A549 (cell line): Measurements from ENCODE around the gene ITGA5. TPM values are rescaled to one million over a fixed set of nuclear protein-coding genes. Genes with fewer than 3 reads are reported as not detected.

Source experiments
- ATAC-seq, 2 experiments: fragments of 200-7000 bp in 1 of 2; fragments of >200 bp in 1 of 2; cut with Nextera tagmentation in 1 of 2; cut with Tn5 transposase in 1 of 2; 3 replicates each; pipeline versions ENCODE4 v1.8.0 to v1.9.1; 2018 to 2020; ENCODE audit warnings: mild to moderate bottlenecking in 1 of 2, moderate library complexity in 1 of 2
- CTCF ChIA-PET: fragments of 300-600 bp; sonication (Branson Sonifier 250); formaldehyde crosslinking; extraction: SDS; loops from one replicate; lab custom pipeline; 2021; ENCODE audit warnings: antibody characterized with exemption, inconsistent platforms; lab: Yijun Ruan, JAX
- POLR2A ChIA-PET: fragments of 350-600 bp; formaldehyde crosslinking; extraction: SDS; loops from one replicate; lab custom pipeline; 2021; ENCODE audit warnings: antibody characterized with exemption, inconsistent platforms; lab: Yijun Ruan, JAX
- DNase-seq, 2 experiments: peaks; one replicate each; pipeline versions ENCODE4 v3.0.0 to v3.0.0-alpha.2; 2011 to 2016; ENCODE audit warnings: low read depth in 1 of 2, low spot score in 1 of 2
- FAIRE-seq: peaks from 2 replicates; lab custom pipeline; 2011; peaks lifted over from hg19 to GRCh38; lab: Jason Lieb, UNC
- H3K27ac ChIP-seq, 2 experiments: fragments of >200 bp; sonication (Bioruptor Twin); formaldehyde crosslinking; 3 replicates each; pipeline ENCODE4 v1.5.1; 2016 to 2017
- H3K4me1 ChIP-seq: fragments of >200 bp; sonication (Bioruptor Twin); formaldehyde crosslinking; 3 replicates; pipeline ENCODE4 v1.6.1; 2016
- H3K4me2 ChIP-seq: fragments of >200 bp; sonication (Bioruptor Twin); formaldehyde crosslinking; 3 replicates; pipeline ENCODE4 v1.6.1; 2016
- H3K4me3 ChIP-seq: fragments of >200 bp; sonication (Bioruptor Twin); formaldehyde crosslinking; 3 replicates; pipeline ENCODE4 v1.5.1; 2016
- H3K9me3 ChIP-seq: fragments of >200 bp; sonication (Bioruptor Twin); formaldehyde crosslinking; 3 replicates; pipeline ENCODE4 v1.6.1; 2016
- BHLHE40 ChIP-seq: IDR thresholded peaks from 2 replicates; pipeline ENCODE4 v1.6.1; 2012; ENCODE audit warnings: low read depth, low read length, inconsistent platforms
- CBX2 ChIP-seq: fragments of 200-600 bp; sonication (generic); IDR thresholded peaks from 2 replicates; pipeline ENCODE4 v1.6.1; 2016; ENCODE audit warnings: low read depth, mild to moderate bottlenecking, borderline replicate concordance
- CEBPB ChIP-seq, 2 experiments: fragments of >200 bp in 1 of 2; sonication (Bioruptor Twin) in 1 of 2; formaldehyde crosslinking in 1 of 2; IDR thresholded peaks; 2 replicates each; pipeline ENCODE4 v1.6.1; 2012 to 2016
- EHF ChIP-seq: fragments of 250-450 bp; sonication (Bioruptor Pico); IDR thresholded peaks from 2 replicates; pipeline ENCODE4 v1.5.0; 2020; ENCODE audit warnings: mild to moderate bottlenecking
- EHMT2 ChIP-seq: fragments of 200-600 bp; sonication (generic); IDR thresholded peaks from 2 replicates; pipeline ENCODE4 v1.6.1; 2016; ENCODE audit warnings: antibody characterized with exemption, low read depth, mild to moderate bottlenecking, moderate library complexity
- ESRRA ChIP-seq: fragments of 150-350 bp; IDR thresholded peaks from 2 replicates; pipeline ENCODE4 v1.6.1; 2014; ENCODE audit warnings: mild to moderate bottlenecking, low read length, borderline replicate concordance
- HOXB13 ChIP-seq: fragments of 250-450 bp; sonication (Bioruptor Pico); IDR thresholded peaks from 2 replicates; pipeline ENCODE4 v1.5.0; 2020; ENCODE audit warnings: low read depth, mild to moderate bottlenecking, moderate library complexity
- KDM5A ChIP-seq: fragments of 200-600 bp; sonication (generic); IDR thresholded peaks from 2 replicates; pipeline ENCODE4 v1.6.1; 2016; ENCODE audit warnings: antibody characterized with exemption, mild to moderate bottlenecking
- MAFK ChIP-seq: fragments of 450-650 bp; IDR thresholded peaks from 2 replicates; pipeline ENCODE4 v1.6.1; 2014; ENCODE audit not compliant: partially characterized antibody
- MAZ ChIP-seq: fragments of 150-350 bp; IDR thresholded peaks from 2 replicates; pipeline ENCODE4 v1.6.1; 2014; ENCODE audit warnings: antibody characterized with exemption, low read depth, low read length, borderline replicate concordance
- MYC ChIP-seq: IDR thresholded peaks from 2 replicates; pipeline ENCODE4 v1.6.1; 2012; ENCODE audit warnings: mild to moderate bottlenecking, inconsistent platforms, low read length, improper control_type of control experiment, borderline replicate concordance
- NFE2L2 ChIP-seq: fragments of 150-350 bp; conservative IDR thresholded peaks from 2 replicates; pipeline ENCODE4 v1.6.1; 2014; ENCODE audit warnings: low read length
- NPAS2 ChIP-seq: fragments of 250-450 bp; sonication (Bioruptor Pico); IDR thresholded peaks from 2 replicates; pipeline ENCODE4 v1.8.0; 2022; ENCODE audit warnings: mild to moderate bottlenecking, moderate library complexity, borderline replicate concordance
- PHF8 ChIP-seq: fragments of 200-600 bp; sonication (generic); IDR thresholded peaks from 2 replicates; pipeline ENCODE4 v1.6.1; 2016; ENCODE audit warnings: low read depth, mild to moderate bottlenecking, antibody characterized with exemption, moderate library complexity, borderline replicate concordance
- POLR2A ChIP-seq: IDR thresholded peaks from 2 replicates; pipeline ENCODE4 v1.6.1; 2012; ENCODE audit warnings: mild to moderate bottlenecking, low read length
- RARB ChIP-seq: fragments of 250-450 bp; sonication (Bioruptor Pico); IDR thresholded peaks from 2 replicates; pipeline ENCODE4 v1.8.0; 2021; ENCODE audit warnings: mild to moderate bottlenecking, moderate library complexity
- RFX5 ChIP-seq: fragments of 450-650 bp; IDR thresholded peaks from 2 replicates; pipeline ENCODE4 v1.7.1; 2014; ENCODE audit warnings: antibody characterized with exemption, mild to moderate bottlenecking, moderate library complexity
- RNF2 ChIP-seq: fragments of 200-600 bp; sonication (generic); IDR thresholded peaks from 2 replicates; pipeline ENCODE4 v1.6.1; 2016; ENCODE audit warnings: low read depth, mild to moderate bottlenecking, antibody characterized with exemption, moderate library complexity, borderline replicate concordance
- TFCP2L1 ChIP-seq: fragments of 250-450 bp; sonication (Bioruptor Pico); IDR thresholded peaks from 2 replicates; pipeline ENCODE4 v1.5.0; 2021; ENCODE audit warnings: mild to moderate bottlenecking
- ZC3H11A ChIP-seq: fragments of 450-650 bp; IDR thresholded peaks from 2 replicates; pipeline ENCODE4 v1.6.1; 2014; ENCODE audit warnings: antibody characterized with exemption, mild to moderate bottlenecking
- ZFP36 ChIP-seq: fragments of 450-650 bp; IDR thresholded peaks from 2 replicates; pipeline ENCODE4 v1.6.1; 2014; ENCODE audit warnings: borderline replicate concordance; ENCODE audit not compliant: partially characterized antibody
- ZSCAN20 ChIP-seq: fragments of 250-450 bp; sonication (Bioruptor Pico); IDR thresholded peaks from 2 replicates; pipeline ENCODE4 v1.8.0; 2022; ENCODE audit warnings: mild to moderate bottlenecking, moderate library complexity
- WGBS: methylation state at CpG from one replicate; pipeline ENCODE4 v1.1.6; 2017; ENCODE audit errors: missing lambda C conversion rate; 5-methylcytosine and 5-hydroxymethylcytosine counted together
- polyA plus RNA-seq, 4 experiments: library from polyadenylated mRNA; depleted of rRNA in 3 of 4; stranded (reverse); fragments of >200 nt; fragmentation: RNase III in 1 of 4; extraction: RNeasy Plus Mini Kit Qiagen cat#74134 plus additional on column Dnase treatment in 1 of 4; gene quantifications; 2 replicates in 3 of 4; 3 replicates in 1 of 4; pipeline ENCODE4 v1.2.3, GENCODE V29; 2011 to 2017
- TF ChIP-seq, protein P1 (sequence below): fragments of >200 bp; sonication (Bioruptor Twin); formaldehyde crosslinking; IDR thresholded peaks from 2 replicates; pipeline ENCODE4 v1.6.1; 2016
- TF ChIP-seq, protein P2 (sequence below): fragments of 450-650 bp; IDR thresholded peaks from 2 replicates; pipeline ENCODE4 v1.6.1; 2014; ENCODE audit warnings: antibody characterized with exemption
- TF ChIP-seq, protein P3 (sequence below): fragments of 200-600 bp; sonication (generic); IDR thresholded peaks from 2 replicates; pipeline ENCODE4 v1.6.1; 2016; ENCODE audit warnings: antibody characterized with exemption, mild to moderate bottlenecking, moderate library complexity
- TF ChIP-seq, protein P4 (sequence below): fragments of 250-450 bp; sonication (Bioruptor Pico); IDR thresholded peaks from 2 replicates; pipeline ENCODE4 v1.5.0; 2020; ENCODE audit warnings: low read depth, mild to moderate bottlenecking, moderate library complexity
- TF ChIP-seq, protein P5 (sequence below): IDR thresholded peaks from 2 replicates; pipeline ENCODE4 v1.6.1; 2012; ENCODE audit warnings: low read depth, borderline replicate concordance
- TF ChIP-seq, protein P6 (sequence below): IDR thresholded peaks from 2 replicates; pipeline ENCODE4 v1.6.1; 2012

The ITGA5 gene
- polyA plus RNA-seq, 2 of the 4 experiments (the other 2 are of a cell fraction) = 27.2 to 31.7 TPM

DNA sequence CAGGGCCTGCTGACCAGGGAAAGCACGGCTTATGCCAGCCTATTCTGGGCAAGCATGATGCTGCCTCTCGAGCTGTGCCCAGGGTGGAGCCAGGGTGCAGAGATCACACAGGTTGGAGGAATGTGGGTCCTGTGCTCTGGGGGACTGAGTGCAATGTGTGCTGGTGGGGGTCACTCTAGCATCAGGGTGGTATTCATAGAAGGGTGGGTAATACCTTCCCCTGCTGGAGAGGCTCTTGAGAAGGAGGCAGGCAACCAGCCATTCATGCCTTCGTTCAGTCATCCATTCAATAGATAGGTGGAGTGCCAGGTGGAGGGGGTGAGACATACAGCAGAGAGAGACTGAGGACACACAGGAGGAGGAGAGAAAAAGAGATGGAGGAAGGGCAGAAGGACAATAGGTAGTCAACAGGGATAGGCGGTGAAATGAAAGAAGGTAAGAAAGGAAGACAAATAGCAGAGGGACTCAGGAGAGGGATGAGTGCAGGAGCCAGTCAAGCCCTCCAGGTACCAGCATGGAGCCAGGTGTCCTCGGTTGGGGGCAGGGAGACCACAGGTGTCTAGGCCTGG is 29.4 kb downstream of the ITGA5 start:
- WGBS = 89% methylated on average over 5 of the region's 5 CpGs
- DNase-seq = no peak
- POLR2A ChIA-PET = no interaction called here
- FAIRE-seq = no peak
- Histone ChIP-seq H3K4me3 (no peak overlapping the region), H3K9me3 (no peaks in the 10 kb centered on the region)
- no peak for TF ChIP-seq NFE2L2
- no peak for TF ChIP-seq TFCP2L1 (CRISPR knock-in tag)
- no peak for TF ChIP-seq ZC3H11A
- TF ChIP-seq CEBPB (IDR thresholded peaks at IDR 0.05) = no peak
- TF ChIP-seq, protein P1, sequence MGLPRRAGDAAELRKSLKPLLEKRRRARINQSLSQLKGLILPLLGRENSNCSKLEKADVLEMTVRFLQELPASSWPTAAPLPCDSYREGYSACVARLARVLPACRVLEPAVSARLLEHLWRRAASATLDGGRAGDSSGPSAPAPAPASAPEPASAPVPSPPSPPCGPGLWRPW = no peak
- TF ChIP-seq, protein P2, sequence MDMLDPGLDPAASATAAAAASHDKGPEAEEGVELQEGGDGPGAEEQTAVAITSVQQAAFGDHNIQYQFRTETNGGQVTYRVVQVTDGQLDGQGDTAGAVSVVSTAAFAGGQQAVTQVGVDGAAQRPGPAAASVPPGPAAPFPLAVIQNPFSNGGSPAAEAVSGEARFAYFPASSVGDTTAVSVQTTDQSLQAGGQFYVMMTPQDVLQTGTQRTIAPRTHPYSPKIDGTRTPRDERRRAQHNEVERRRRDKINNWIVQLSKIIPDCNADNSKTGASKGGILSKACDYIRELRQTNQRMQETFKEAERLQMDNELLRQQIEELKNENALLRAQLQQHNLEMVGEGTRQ = no peak
- no peak for TF ChIP-seq CBX2
- TF ChIP-seq PHF8 = no peak
- no peak for TF ChIP-seq ESRRA
- TF ChIP-seq RNF2 = no peak
- TF ChIP-seq, protein P3, sequence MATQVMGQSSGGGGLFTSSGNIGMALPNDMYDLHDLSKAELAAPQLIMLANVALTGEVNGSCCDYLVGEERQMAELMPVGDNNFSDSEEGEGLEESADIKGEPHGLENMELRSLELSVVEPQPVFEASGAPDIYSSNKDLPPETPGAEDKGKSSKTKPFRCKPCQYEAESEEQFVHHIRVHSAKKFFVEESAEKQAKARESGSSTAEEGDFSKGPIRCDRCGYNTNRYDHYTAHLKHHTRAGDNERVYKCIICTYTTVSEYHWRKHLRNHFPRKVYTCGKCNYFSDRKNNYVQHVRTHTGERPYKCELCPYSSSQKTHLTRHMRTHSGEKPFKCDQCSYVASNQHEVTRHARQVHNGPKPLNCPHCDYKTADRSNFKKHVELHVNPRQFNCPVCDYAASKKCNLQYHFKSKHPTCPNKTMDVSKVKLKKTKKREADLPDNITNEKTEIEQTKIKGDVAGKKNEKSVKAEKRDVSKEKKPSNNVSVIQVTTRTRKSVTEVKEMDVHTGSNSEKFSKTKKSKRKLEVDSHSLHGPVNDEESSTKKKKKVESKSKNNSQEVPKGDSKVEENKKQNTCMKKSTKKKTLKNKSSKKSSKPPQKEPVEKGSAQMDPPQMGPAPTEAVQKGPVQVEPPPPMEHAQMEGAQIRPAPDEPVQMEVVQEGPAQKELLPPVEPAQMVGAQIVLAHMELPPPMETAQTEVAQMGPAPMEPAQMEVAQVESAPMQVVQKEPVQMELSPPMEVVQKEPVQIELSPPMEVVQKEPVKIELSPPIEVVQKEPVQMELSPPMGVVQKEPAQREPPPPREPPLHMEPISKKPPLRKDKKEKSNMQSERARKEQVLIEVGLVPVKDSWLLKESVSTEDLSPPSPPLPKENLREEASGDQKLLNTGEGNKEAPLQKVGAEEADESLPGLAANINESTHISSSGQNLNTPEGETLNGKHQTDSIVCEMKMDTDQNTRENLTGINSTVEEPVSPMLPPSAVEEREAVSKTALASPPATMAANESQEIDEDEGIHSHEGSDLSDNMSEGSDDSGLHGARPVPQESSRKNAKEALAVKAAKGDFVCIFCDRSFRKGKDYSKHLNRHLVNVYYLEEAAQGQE = no peak
- no peak for TF ChIP-seq EHF (CRISPR knock-in tag)
- TF ChIP-seq HOXB13 (CRISPR knock-in tag) = no peak
- TF ChIP-seq ZFP36 = no peak
- TF ChIP-seq, protein P4, sequence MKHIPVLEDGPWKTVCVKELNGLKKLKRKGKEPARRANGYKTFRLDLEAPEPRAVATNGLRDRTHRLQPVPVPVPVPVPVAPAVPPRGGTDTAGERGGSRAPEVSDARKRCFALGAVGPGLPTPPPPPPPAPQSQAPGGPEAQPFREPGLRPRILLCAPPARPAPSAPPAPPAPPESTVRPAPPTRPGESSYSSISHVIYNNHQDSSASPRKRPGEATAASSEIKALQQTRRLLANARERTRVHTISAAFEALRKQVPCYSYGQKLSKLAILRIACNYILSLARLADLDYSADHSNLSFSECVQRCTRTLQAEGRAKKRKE (CRISPR knock-in tag) = no peak
- TF ChIP-seq RARB (CRISPR knock-in tag) = no peak
- TF ChIP-seq, all 56 proteins: peak for 0
- CTCF ChIA-PET = interaction anchor here (1.1 to 2.0 kb wide), 2 partner anchors 9 to 19 kb away, joined by 4 to 7 read pairs; no protein-coding TSS in a partner anchor
- H3K4me2 ChIP-seq = no peak overlapping the region; the same call in 2 of the 3 replicates
- H3K4me1 ChIP-seq = peaks cover 15% of the 10 kb centered on the region; the same call in 2 of the 3 replicates
- H3K27ac ChIP-seq = no peak overlapping the region
- no peak for ATAC-seq

DNA sequence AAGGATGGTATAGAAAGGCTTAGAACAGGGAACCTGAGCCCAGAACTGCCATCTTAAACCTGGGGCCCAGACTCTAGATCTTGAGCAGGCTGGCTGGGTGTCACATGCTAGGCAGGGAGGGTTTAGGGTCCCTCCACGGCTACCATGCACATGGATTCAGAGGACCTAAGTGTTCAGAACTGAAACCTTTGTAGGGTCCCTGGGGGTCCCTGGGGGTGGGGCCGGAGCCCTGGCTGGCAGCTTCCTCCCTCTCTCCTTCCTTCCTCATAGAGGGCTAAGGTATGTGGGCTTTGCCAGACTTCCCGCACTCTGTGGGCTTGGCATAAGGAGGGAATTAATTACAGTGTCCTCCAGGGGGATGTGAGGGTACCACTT is 29.9 kb downstream of the ITGA5 start:
- DNase-seq = no peak
- no peak for FAIRE-seq
- no peaks in the 10 kb centered on the region for H3K9me3 ChIP-seq
- no peak overlapping the region for H3K27ac ChIP-seq
- WGBS = 89% methylated on average over 3 of the region's 3 CpGs
- CTCF ChIA-PET = interaction anchor here (2.0 kb wide), 1 partner anchor 9 kb away, joined by 7 read pairs; no protein-coding TSS in a partner anchor
- POLR2A ChIA-PET = no interaction called here
- H3K4me3 ChIP-seq = no peak overlapping the region
- peak in 1 of 2 experiments; percentile 9; a peak in 1 of 6 replicates for ATAC-seq
- peaks cover 21% of the 10 kb centered on the region; the same call in 2 of the 3 replicates for H3K4me1 ChIP-seq
- no peak overlapping the region for H3K4me2 ChIP-seq
- TF ChIP-seq EHMT2 = no peak
- TF ChIP-seq, protein P5, sequence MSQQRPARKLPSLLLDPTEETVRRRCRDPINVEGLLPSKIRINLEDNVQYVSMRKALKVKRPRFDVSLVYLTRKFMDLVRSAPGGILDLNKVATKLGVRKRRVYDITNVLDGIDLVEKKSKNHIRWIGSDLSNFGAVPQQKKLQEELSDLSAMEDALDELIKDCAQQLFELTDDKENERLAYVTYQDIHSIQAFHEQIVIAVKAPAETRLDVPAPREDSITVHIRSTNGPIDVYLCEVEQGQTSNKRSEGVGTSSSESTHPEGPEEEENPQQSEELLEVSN = no peak
- TF ChIP-seq NPAS2 (CRISPR knock-in tag) = no peak
- no peak for TF ChIP-seq BHLHE40
- no peak for TF ChIP-seq RNF2
- TF ChIP-seq, protein P6, sequence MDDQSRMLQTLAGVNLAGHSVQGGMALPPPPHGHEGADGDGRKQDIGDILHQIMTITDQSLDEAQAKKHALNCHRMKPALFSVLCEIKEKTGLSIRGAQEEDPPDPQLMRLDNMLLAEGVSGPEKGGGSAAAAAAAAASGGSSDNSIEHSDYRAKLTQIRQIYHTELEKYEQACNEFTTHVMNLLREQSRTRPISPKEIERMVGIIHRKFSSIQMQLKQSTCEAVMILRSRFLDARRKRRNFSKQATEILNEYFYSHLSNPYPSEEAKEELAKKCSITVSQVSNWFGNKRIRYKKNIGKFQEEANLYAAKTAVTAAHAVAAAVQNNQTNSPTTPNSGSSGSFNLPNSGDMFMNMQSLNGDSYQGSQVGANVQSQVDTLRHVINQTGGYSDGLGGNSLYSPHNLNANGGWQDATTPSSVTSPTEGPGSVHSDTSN = no peak
- TF ChIP-seq, protein P1 = no peak
- TF ChIP-seq HOXB13 (CRISPR knock-in tag) = no peak
- TF ChIP-seq MAZ = no peak
- TF ChIP-seq, protein P2 = no peak
- TF ChIP-seq MAFK = no peak
- no peak for TF ChIP-seq ZC3H11A
- TF ChIP-seq POLR2A = no peak
- TF ChIP-seq MYC = no peak
- TF ChIP-seq RFX5 = no peak
- TF ChIP-seq ZSCAN20 (CRISPR knock-in tag) = no peak
- TF ChIP-seq KDM5A = no peak
